PC-3 (cell line): ENCODE results near the gene SCGB1C2. TPM values are rescaled to one million over a fixed set of nuclear protein-coding genes. Genes with fewer than 3 reads are reported as not detected.

Experiments used
- ATAC-seq: fragments of 200-7000 bp; cut with Tn5 transposase; 2 replicates; pipeline ENCODE4 v1.9.1; 2020; ENCODE audit warnings: mild to moderate bottlenecking, moderate library complexity
- BruUV-seq: library from RNA; stranded (reverse); fragments of 400-500 nt; replicated peaks from 2 replicates; lab custom pipeline; 2021; lab: Mats Ljungman, UMichigan
- CTCF ChIA-PET: fragments of 300-600 bp; sonication (Branson Sonifier 250); formaldehyde crosslinking; loops from one replicate; lab custom pipeline; 2022; ENCODE audit warnings: antibody characterized with exemption; lab: Charles Lee
- POLR2A ChIA-PET: fragments of 300-600 bp; sonication (Branson Sonifier 250); formaldehyde crosslinking; loops from one replicate; lab custom pipeline; 2022; ENCODE audit warnings: antibody characterized with exemption; ENCODE audit not compliant: unreplicated experiment; lab: Charles Lee
- DNase-seq: peaks from one replicate; pipeline ENCODE4 v3.0.0-alpha.2; 2015
- H2AFZ ChIP-seq: fragments of 300-600 bp; sonication (generic); 2 replicates; pipeline ENCODE4 v1.6.0; 2016; ENCODE audit warnings: antibody characterized with exemption, low read length
- H3F3A ChIP-seq: fragments of 300-600 bp; sonication (generic); one replicate; pipeline ENCODE4 v1.6.0; 2017; ENCODE audit warnings: antibody characterized with exemption, low read length, control low read depth, mild to moderate bottlenecking; ENCODE audit not compliant: unreplicated experiment
- H3K27ac ChIP-seq: fragments of 300-600 bp; sonication (generic); 2 replicates; pipeline ENCODE4 v1.5.1; 2016; ENCODE audit warnings: mild to moderate bottlenecking, low read length
- H3K27me3 ChIP-seq: fragments of 300-600 bp; sonication (generic); 2 replicates; pipeline ENCODE4 v1.6.1; 2016; ENCODE audit warnings: low read length, mixed read lengths
- H3K36me3 ChIP-seq: fragments of 300-600 bp; sonication (generic); 2 replicates; pipeline ENCODE4 v1.6.1; 2016; ENCODE audit warnings: low read depth, mixed run types, low read length, mixed read lengths
- H3K4me1 ChIP-seq: fragments of 300-600 bp; sonication (generic); 2 replicates; pipeline ENCODE4 v1.5.1; 2016; ENCODE audit warnings: low read length; ENCODE audit not compliant: insufficient read depth
- H3K4me2 ChIP-seq: fragments of 300-600 bp; sonication (generic); 2 replicates; pipeline ENCODE4 v1.6.0; 2016; ENCODE audit warnings: low read length
- H3K4me3 ChIP-seq: fragments of 300-600 bp; sonication (generic); 2 replicates; pipeline ENCODE4 v1.5.1; 2016; ENCODE audit warnings: mild to moderate bottlenecking, low read length, mixed read lengths
- H3K79me2 ChIP-seq: fragments of 300-600 bp; sonication (generic); 2 replicates; pipeline ENCODE4 v1.6.1; 2017; ENCODE audit warnings: low read length, mixed read lengths
- H3K9ac ChIP-seq: fragments of 300-600 bp; sonication (generic); 2 replicates; pipeline ENCODE4 v1.6.0; 2016; ENCODE audit warnings: mild to moderate bottlenecking, low read length
- H3K9me2 ChIP-seq: fragments of 300-600 bp; sonication (generic); replicated peaks from 2 replicates; pipeline ENCODE4 v1.6.1; 2016; ENCODE audit warnings: mixed run types, low read length, mixed read lengths
- H3K9me3 ChIP-seq: fragments of 300-600 bp; sonication (generic); 2 replicates; pipeline ENCODE4 v1.6.1; 2016; ENCODE audit warnings: low read length, mixed read lengths
- H4K20me1 ChIP-seq: fragments of 300-600 bp; sonication (generic); 2 replicates; pipeline ENCODE4 v1.6.1; 2016; ENCODE audit warnings: low read length, mixed read lengths
- EZH2 ChIP-seq: fragments of 300-600 bp; sonication (generic); IDR thresholded peaks from one replicate; pipeline ENCODE4 v1.6.1; 2017; ENCODE audit warnings: antibody characterized with exemption, mild to moderate bottlenecking, low read length; ENCODE audit not compliant: unreplicated experiment
- EZH2phosphoT487 ChIP-seq: fragments of 300-600 bp; sonication (generic); IDR thresholded peaks from 2 replicates; pipeline ENCODE4 v1.6.1; 2018; ENCODE audit warnings: mild to moderate bottlenecking, antibody characterized with exemption, low read length, borderline replicate concordance
- intact Hi-C: fragments of 100-400 bp; cut with micrococcal nuclease; formaldehyde crosslinking; loops from 2 replicates; pipeline ENCODE4 v1.9.0; 2023
- total RNA-seq: library from RNA; depleted of rRNA; stranded (reverse); fragments of >200 nt; gene quantifications from 2 replicates; pipeline ENCODE4 v1.2.3, GENCODE V29; 2014
- TF ChIP-seq, protein P1 (sequence below): fragments of 300-600 bp; sonication (generic); conservative IDR thresholded peaks from 2 replicates; pipeline ENCODE4 v1.5.1; 2017; ENCODE audit warnings: antibody characterized with exemption, low read depth, mild to moderate bottlenecking, low read length

SCGB1C2 gene
- total RNA-seq, 1 experiment from 2014 or later = not detected

DNA sequence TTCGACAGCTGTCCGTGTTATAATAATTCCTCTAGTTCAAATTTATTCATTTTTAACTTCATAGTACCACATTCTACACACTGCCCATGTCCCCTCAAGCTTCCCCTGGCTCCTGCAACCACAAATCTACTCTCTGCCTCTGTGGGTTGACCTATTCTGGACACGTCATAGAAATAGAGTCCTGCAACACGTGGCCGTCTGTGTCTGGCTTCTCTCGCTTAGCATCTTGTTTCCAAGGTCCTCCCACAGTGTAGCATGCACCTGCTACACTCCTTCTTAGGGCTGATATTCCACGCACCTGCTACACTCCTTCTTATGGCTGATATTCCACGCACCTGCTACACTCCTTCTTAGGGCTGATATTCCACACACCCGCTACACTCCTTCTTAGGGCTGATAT is 16.5 kb downstream of the SCGB1C2 start:
- H3K36me3 ChIP-seq = no peaks in the 10 kb centered on the region
- no peak overlapping the region for H3K4me3 ChIP-seq
- H3K4me1 ChIP-seq = no peaks in the 10 kb centered on the region
- no peak overlapping the region for H3K27ac ChIP-seq
- no peak for ATAC-seq
- H3K9me2 ChIP-seq = no peaks in the 10 kb centered on the region
- no peak overlapping the region for H3K4me2 ChIP-seq
- no peaks in the 10 kb centered on the region for H3K9me3 ChIP-seq
- H3K79me2 ChIP-seq = no peaks in the 10 kb centered on the region
- no peak overlapping the region for H2AFZ ChIP-seq
- no peak overlapping the region for H3K9ac ChIP-seq
- no peaks in the 10 kb centered on the region for H4K20me1 ChIP-seq
- no peak for DNase-seq
- H3F3A ChIP-seq = no peaks in the 10 kb centered on the region
- CTCF ChIA-PET = no interaction called here
- TF ChIP-seq EZH2phosphoT487 (no peak), EZH2 (no peak)
- TF ChIP-seq, protein P1, sequence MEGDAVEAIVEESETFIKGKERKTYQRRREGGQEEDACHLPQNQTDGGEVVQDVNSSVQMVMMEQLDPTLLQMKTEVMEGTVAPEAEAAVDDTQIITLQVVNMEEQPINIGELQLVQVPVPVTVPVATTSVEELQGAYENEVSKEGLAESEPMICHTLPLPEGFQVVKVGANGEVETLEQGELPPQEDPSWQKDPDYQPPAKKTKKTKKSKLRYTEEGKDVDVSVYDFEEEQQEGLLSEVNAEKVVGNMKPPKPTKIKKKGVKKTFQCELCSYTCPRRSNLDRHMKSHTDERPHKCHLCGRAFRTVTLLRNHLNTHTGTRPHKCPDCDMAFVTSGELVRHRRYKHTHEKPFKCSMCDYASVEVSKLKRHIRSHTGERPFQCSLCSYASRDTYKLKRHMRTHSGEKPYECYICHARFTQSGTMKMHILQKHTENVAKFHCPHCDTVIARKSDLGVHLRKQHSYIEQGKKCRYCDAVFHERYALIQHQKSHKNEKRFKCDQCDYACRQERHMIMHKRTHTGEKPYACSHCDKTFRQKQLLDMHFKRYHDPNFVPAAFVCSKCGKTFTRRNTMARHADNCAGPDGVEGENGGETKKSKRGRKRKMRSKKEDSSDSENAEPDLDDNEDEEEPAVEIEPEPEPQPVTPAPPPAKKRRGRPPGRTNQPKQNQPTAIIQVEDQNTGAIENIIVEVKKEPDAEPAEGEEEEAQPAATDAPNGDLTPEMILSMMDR = no peak
- intact Hi-C loops = no loop called here
- POLR2A ChIA-PET = no interaction called here
- no peaks in the 10 kb centered on the region for H3K27me3 ChIP-seq
- BruUV-seq = no TSS peak

- no peak overlapping the region for H3K9ac ChIP-seq
- no peaks in the 10 kb centered on the region for H3K9me3 ChIP-seq
- H3K4me1 ChIP-seq = no peaks in the 10 kb centered on the region
- intact Hi-C loops = no loop called here
- ChIA-PET POLR2A (no interaction called here), CTCF (no interaction called here)
- H2AFZ ChIP-seq = no peak overlapping the region
- no peaks in the 10 kb centered on the region for H3K36me3 ChIP-seq
- no peak overlapping the region for H3K4me3 ChIP-seq
- no peak overlapping the region for H3K27ac ChIP-seq
- H3F3A ChIP-seq = no peaks in the 10 kb centered on the region
- H3K27me3 ChIP-seq = no peaks in the 10 kb centered on the region
- no peaks in the 10 kb centered on the region for H3K79me2 ChIP-seq
- no peak overlapping the region for H3K4me2 ChIP-seq
- ATAC-seq (no peak), DNase-seq (no peak)
- H4K20me1 ChIP-seq = no peaks in the 10 kb centered on the region
- no TSS peak for BruUV-seq
- TF ChIP-seq EZH2phosphoT487 (no peak), EZH2 (no peak)
- TF ChIP-seq, protein P1 = no peak
- no peaks in the 10 kb centered on the region for H3K9me2 ChIP-seq
Measured at GRCh38 chr17:155576-155975, 18.2 kb downstream of the SCGB1C2 start.

DNA sequence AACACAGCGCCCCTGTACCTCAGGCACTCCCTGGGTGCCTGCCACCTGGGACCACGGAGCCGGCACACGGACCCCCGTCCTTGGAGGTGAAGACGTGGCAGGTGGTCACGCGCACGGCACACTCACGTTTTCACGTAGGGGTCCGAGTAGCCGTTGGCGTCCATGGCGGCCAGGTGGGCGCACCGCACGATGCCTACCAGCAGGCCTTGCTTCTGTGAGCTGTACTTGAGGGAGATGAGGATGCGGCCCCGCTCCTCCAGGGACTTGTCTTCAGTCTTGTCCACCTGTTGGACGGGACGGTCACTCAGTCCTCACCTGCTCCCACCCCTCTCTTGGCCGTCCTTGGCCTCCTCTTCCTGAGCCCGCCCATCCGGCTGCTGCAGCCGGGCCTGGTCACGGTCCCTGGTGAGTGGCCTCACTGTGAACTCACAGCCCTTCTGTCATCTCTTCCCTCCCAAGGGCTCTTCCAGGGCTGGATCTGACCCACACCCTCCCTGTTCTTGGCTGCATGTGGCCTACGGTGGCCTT is 18.8 kb downstream of the SCGB1C2 start:
- Histone ChIP-seq H3K27ac (no peak overlapping the region), H3K36me3 (no peaks in the 10 kb centered on the region), H3K4me1 (no peaks in the 10 kb centered on the region), H3K27me3 (no peaks in the 10 kb centered on the region), H2AFZ (no peak overlapping the region), H3F3A (no peaks in the 10 kb centered on the region), H3K9ac (no peak overlapping the region), H3K4me2 (no peak overlapping the region), H4K20me1 (no peaks in the 10 kb centered on the region), H3K79me2 (no peaks in the 10 kb centered on the region), H3K4me3 (no peak overlapping the region), H3K9me2 (no peaks in the 10 kb centered on the region), H3K9me3 (no peaks in the 10 kb centered on the region)
- no peak for TF ChIP-seq EZH2phosphoT487
- no peak for TF ChIP-seq EZH2
- TF ChIP-seq, protein P1 = no peak
- DNase-seq = no peak
- ChIA-PET POLR2A (no interaction called here), CTCF (no interaction called here)
- BruUV-seq = no TSS peak
- intact Hi-C loops = no loop called here
- no peak for ATAC-seq
